Panc1 (cell line): ENCODE data around the gene RHEX.

ENCODE experiments used
- TF ChIP-seq, protein P1 (sequence below), 2 experiments: IDR thresholded peaks; 2 replicates each; pipeline ENCODE4 v1.6.1; 2011 to 2012; ENCODE audit warnings: low read depth in 2 of 2, control low read depth in 1 of 2, low read length in 1 of 2, mild to moderate bottlenecking in 1 of 2, moderate library complexity in 1 of 2; ENCODE audit not compliant: insufficient read depth in 1 of 2
- TF ChIP-seq, protein P2 (sequence below): fragments of 450-650 bp; IDR thresholded peaks from 2 replicates; pipeline ENCODE4 v1.5.1; 2017; ENCODE audit warnings: mild to moderate bottlenecking

DNA sequence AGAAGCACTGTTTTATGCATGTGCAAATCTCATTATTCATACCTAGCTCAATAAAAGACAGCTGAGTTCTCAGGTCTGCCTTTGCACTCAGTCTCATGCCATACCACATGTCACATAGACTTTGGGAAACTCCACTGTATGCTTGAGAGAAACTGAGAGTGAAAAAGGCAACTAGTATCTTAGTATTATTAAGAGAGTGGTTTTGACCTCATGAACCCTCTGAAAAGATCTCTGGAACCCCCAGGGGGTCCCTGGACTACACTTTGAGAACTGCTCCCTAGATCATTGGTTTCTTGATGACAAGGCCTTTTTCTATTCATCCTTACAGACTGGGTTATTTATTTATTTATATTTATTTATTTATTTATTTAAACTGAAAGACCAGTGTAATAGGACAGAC, 3.7 kb upstream of the RHEX start:
- TF ChIP-seq, protein P1, sequence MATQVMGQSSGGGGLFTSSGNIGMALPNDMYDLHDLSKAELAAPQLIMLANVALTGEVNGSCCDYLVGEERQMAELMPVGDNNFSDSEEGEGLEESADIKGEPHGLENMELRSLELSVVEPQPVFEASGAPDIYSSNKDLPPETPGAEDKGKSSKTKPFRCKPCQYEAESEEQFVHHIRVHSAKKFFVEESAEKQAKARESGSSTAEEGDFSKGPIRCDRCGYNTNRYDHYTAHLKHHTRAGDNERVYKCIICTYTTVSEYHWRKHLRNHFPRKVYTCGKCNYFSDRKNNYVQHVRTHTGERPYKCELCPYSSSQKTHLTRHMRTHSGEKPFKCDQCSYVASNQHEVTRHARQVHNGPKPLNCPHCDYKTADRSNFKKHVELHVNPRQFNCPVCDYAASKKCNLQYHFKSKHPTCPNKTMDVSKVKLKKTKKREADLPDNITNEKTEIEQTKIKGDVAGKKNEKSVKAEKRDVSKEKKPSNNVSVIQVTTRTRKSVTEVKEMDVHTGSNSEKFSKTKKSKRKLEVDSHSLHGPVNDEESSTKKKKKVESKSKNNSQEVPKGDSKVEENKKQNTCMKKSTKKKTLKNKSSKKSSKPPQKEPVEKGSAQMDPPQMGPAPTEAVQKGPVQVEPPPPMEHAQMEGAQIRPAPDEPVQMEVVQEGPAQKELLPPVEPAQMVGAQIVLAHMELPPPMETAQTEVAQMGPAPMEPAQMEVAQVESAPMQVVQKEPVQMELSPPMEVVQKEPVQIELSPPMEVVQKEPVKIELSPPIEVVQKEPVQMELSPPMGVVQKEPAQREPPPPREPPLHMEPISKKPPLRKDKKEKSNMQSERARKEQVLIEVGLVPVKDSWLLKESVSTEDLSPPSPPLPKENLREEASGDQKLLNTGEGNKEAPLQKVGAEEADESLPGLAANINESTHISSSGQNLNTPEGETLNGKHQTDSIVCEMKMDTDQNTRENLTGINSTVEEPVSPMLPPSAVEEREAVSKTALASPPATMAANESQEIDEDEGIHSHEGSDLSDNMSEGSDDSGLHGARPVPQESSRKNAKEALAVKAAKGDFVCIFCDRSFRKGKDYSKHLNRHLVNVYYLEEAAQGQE (IDR thresholded peaks at IDR 0.05; ENCODE audit: insufficient read depth in 1 of 2, low read depth in 2 of 2, low read length in 1 of 2): no peak
- TF ChIP-seq, protein P2, sequence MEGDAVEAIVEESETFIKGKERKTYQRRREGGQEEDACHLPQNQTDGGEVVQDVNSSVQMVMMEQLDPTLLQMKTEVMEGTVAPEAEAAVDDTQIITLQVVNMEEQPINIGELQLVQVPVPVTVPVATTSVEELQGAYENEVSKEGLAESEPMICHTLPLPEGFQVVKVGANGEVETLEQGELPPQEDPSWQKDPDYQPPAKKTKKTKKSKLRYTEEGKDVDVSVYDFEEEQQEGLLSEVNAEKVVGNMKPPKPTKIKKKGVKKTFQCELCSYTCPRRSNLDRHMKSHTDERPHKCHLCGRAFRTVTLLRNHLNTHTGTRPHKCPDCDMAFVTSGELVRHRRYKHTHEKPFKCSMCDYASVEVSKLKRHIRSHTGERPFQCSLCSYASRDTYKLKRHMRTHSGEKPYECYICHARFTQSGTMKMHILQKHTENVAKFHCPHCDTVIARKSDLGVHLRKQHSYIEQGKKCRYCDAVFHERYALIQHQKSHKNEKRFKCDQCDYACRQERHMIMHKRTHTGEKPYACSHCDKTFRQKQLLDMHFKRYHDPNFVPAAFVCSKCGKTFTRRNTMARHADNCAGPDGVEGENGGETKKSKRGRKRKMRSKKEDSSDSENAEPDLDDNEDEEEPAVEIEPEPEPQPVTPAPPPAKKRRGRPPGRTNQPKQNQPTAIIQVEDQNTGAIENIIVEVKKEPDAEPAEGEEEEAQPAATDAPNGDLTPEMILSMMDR: no peak
